AG04449 (cell line): Measurements from ENCODE around the gene LRRC28.

Source experiments
- CTCF ChIA-PET: fragments of 350-600 bp; formaldehyde crosslinking; extraction: SDS; loops from one replicate; lab custom pipeline; 2021; ENCODE audit warnings: antibody characterized with exemption; lab: Yijun Ruan, JAX
- POLR2A ChIA-PET: fragments of 400-600, 350-600 bp; formaldehyde crosslinking; extraction: SDS; loops from one replicate; lab custom pipeline; 2020; ENCODE audit warnings: antibody characterized with exemption, inconsistent platforms; lab: Yijun Ruan, JAX
- DNase-seq: peaks from one replicate; pipeline ENCODE4 v3.0.0-alpha.2; 2010; ENCODE audit warnings: low read depth, low spot score
- H3K4me3 ChIP-seq: 2 replicates; pipeline ENCODE4 v1.5.1; 2011; ENCODE audit warnings: low read depth, mild to moderate bottlenecking, control low read depth, low read length
- TF ChIP-seq, protein P1 (sequence below): IDR thresholded peaks from one replicate; pipeline ENCODE4 v1.5.1; 2011; ENCODE audit warnings: mild to moderate bottlenecking, moderate library complexity, low read length, control low read depth, inconsistent platforms; ENCODE audit not compliant: insufficient read depth; ENCODE audit errors: missing control alignments

Gene LRRC28

DNA sequence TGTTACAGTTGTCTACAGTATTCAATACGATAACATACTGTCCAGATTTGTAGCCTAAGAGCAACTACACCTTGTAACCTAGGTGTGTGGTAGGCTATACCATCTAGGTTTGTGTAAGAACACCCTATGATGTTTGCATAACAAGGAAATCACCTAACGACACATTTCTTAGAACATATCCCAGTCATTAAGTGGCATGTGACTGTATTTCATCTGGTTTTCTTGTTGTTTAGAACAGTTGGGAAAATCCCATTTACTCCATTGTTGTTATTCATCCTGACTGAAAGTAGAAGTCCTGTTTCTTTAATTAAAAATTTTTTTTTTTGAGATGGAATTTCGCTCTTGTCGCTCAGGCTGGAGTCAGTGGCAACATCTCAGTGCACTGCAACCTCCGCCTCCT lies 31.3 kb downstream of the LRRC28 start:
- TF ChIP-seq, protein P1, sequence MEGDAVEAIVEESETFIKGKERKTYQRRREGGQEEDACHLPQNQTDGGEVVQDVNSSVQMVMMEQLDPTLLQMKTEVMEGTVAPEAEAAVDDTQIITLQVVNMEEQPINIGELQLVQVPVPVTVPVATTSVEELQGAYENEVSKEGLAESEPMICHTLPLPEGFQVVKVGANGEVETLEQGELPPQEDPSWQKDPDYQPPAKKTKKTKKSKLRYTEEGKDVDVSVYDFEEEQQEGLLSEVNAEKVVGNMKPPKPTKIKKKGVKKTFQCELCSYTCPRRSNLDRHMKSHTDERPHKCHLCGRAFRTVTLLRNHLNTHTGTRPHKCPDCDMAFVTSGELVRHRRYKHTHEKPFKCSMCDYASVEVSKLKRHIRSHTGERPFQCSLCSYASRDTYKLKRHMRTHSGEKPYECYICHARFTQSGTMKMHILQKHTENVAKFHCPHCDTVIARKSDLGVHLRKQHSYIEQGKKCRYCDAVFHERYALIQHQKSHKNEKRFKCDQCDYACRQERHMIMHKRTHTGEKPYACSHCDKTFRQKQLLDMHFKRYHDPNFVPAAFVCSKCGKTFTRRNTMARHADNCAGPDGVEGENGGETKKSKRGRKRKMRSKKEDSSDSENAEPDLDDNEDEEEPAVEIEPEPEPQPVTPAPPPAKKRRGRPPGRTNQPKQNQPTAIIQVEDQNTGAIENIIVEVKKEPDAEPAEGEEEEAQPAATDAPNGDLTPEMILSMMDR: no peak
- POLR2A ChIA-PET: no interaction called here
- CTCF ChIA-PET: interaction anchor here (0.9 to 21.6 kb wide), 8 partner anchors 10 to 1726 kb away, joined by 3 to 335 read pairs (median 10); no protein-coding TSS in a partner anchor
- no peak for DNase-seq
- H3K4me3 ChIP-seq: no peak overlapping the region

DNA sequence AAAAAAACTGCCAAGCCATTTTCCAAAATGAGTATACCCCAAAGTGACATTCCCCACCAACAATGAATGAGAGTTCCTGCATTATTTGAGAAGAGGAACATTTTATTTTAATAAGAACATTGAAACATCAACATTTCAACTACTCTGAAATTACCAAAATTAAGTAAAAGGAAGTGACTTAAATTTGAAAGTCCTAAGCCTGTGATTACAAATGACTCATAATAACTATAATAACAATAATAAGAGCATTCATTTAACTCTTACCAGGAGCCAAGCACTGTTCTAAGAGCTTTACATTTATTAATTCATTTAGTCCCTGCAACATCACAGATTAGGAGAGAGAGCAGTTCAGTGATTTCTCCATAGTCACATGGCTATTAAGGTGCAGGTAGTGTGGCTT lies 32.4 kb downstream of the LRRC28 start:
- POLR2A ChIA-PET: no interaction called here
- no peak for DNase-seq
- TF ChIP-seq, protein P1: no peak
- CTCF ChIA-PET: interaction anchor here (0.9 to 21.6 kb wide), 9 partner anchors 11 to 472 kb away, joined by 3 to 335 read pairs (median 6); no protein-coding TSS in a partner anchor
- H3K4me3 ChIP-seq: no peak overlapping the region

DNA sequence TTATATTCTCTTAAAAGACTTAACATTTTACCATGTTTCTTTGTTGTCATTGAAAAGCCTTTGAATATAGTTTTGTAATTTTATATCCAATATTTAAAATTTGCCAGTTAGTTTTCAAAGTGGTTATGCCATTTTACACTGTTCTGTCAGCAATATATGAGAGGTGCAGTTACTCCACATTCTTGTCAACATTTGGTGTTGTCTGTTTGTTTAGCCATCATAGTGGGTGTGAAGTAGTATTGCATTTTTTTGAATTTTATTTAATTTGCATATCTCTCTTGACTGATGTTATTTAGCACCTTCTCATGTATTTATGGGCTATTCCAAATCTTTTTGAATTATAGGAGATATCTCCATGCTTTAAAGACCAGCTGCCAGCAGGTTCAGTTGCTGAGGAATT lies 40.4 kb downstream of the LRRC28 start:
- DNase-seq: no peak
- CTCF ChIA-PET: interaction anchor here (1.1 to 1.6 kb wide), 3 partner anchors 80 to 412 kb away, joined by 3 to 16 read pairs (median 3); no protein-coding TSS in a partner anchor
- POLR2A ChIA-PET: no interaction called here
- no peak overlapping the region for H3K4me3 ChIP-seq
- TF ChIP-seq, protein P1: no peak

DNA sequence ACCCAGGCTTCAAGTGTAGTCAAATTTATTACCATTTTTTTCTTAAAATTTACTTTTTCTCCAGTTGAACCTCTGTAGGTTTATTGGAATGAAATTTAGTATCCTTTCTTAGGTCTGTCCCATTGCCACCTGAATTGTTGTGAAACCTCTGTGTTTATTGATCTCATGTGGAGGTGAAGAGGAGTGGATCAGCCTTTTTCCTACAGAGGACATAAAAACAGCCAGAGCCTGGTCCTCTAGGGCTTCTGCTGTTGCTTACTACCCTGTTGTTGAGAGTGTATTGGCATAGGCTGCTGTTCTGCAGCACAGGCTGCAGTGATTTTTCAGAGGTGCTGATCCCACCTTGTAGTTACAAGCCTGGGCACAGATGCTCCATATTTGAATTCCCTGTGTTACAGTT lies 44.6 kb downstream of the LRRC28 start:
- no peak overlapping the region for H3K4me3 ChIP-seq
- no peak for DNase-seq
- ChIA-PET CTCF (interaction anchor here (2.5 kb wide), 1 partner anchor 409 kb away, joined by 20 read pairs; no protein-coding TSS in a partner anchor), POLR2A (no interaction called here)
- TF ChIP-seq, protein P1: no peak

DNA sequence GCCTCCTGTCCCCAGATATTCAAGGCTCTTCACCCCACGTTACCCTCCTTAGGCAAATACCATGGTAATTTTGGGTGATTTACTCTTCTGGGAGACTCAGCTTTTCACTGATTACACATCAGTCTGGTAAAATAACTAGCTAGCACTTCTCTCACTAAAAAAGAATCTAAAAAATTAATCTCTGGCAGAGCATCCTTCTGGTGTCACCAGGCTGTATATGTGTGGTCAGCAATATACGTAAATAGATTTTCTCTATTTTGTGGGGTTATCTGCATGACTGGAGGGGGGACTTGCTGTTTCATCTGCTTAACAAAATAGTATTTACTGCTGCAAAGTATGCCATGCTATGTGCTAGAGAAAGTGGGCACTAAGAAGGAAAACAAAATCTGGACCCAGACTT lies 45.1 kb downstream of the LRRC28 start:
- DNase-seq: no peak
- ChIA-PET CTCF (interaction anchor here (0.9 to 2.5 kb wide), 3 partner anchors 9 to 459 kb away, joined by 4 to 20 read pairs (median 7); no protein-coding TSS in a partner anchor), POLR2A (interaction anchor here (1.0 kb wide), 1 partner anchor 215 kb away, joined by 3 read pairs; no protein-coding TSS in a partner anchor)
- no peak overlapping the region for H3K4me3 ChIP-seq
- TF ChIP-seq, protein P1: no peak

DNA sequence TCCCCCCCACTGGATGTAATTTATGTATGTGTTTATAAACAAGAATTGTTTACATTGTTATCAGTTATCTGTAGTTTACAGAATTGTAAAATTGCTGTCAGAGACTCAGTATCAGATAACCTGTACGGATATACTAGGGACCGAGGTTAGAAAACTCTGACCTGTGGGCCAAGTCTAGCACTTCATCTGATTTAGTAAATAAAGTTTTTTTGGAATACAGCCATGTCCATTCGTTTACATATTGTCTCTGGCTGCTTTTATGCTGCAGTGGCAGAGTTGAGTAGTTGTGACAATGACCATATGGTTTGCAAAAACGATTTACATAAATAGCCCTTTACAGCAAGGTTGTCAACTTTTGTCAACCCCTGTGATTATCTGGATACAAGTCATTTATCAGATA lies 52.6 kb downstream of the LRRC28 start:
- H3K4me3 ChIP-seq: no peak overlapping the region
- ChIA-PET CTCF (interaction anchor here (1.0 to 1.5 kb wide), 3 partner anchors 17 to 400 kb away, joined by 3 to 4 read pairs (median 3); no protein-coding TSS in a partner anchor), POLR2A (no interaction called here)
- TF ChIP-seq, protein P1: no peak
- DNase-seq: no peak
